H1 (cell line): ENCODE data around the gene FKBP1A. TPM values are rescaled to one million over a fixed set of nuclear protein-coding genes. Genes with fewer than 3 reads are reported as not detected.

Experiments used
- CTCF ChIA-PET: fragments of 300-600 bp; sonication (Branson Sonifier 250); formaldehyde crosslinking; loops from one replicate; lab custom pipeline; 2021; ENCODE audit not compliant: partially characterized antibody; lab: Charles Lee
- POLR2A ChIA-PET: fragments of 300-600 bp; sonication (Branson Sonifier 250); formaldehyde crosslinking; loops from one replicate; lab custom pipeline; 2021; ENCODE audit warnings: inconsistent platforms; ENCODE audit not compliant: partially characterized antibody; lab: Charles Lee
- DNase-seq, 2 experiments: peaks; one replicate each; pipeline versions ENCODE4 v3.0.0 to v3.0.0-alpha.2; 2010 to 2022; ENCODE audit warnings: low spot score in 2 of 2, low read depth in 1 of 2, mixed read lengths in 1 of 2
- FAIRE-seq: peaks from 2 replicates; lab custom pipeline; 2011; peaks lifted over from hg19 to GRCh38; lab: Jason Lieb, UNC
- H2AFZ ChIP-seq: 2 replicates; pipeline ENCODE4 v1.8.1; 2012; ENCODE audit warnings: low read length, inconsistent platforms
- H2AK5ac ChIP-seq: 2 replicates; pipeline ENCODE4 v1.6.1; 2013; ENCODE audit warnings: low read depth, low read length
- H2BK120ac ChIP-seq: replicated peaks from 2 replicates; pipeline ENCODE3; 2013; ENCODE audit warnings: low read depth, low read length, inconsistent platforms
- H2BK12ac ChIP-seq: 2 replicates; pipeline ENCODE4 v1.6.1; 2013; ENCODE audit warnings: low read depth, low read length
- H2BK15ac ChIP-seq: 2 replicates; pipeline ENCODE4 v1.6.1; 2013; ENCODE audit warnings: low read length
- H2BK20ac ChIP-seq: 2 replicates; pipeline ENCODE4 v1.6.1; 2013; ENCODE audit warnings: low read length
- H2BK5ac ChIP-seq: 2 replicates; pipeline ENCODE4 v1.6.1; 2013; ENCODE audit warnings: low read depth, low read length
- H3K14ac ChIP-seq: 2 replicates; pipeline ENCODE4 v1.6.1; 2013; ENCODE audit warnings: inconsistent platforms; ENCODE audit not compliant: insufficient read length
- H3K18ac ChIP-seq: 2 replicates; pipeline ENCODE4 v1.6.1; 2013; ENCODE audit warnings: low read length; ENCODE audit errors: extremely low read depth
- H3K23ac ChIP-seq: 2 replicates; pipeline ENCODE4 v1.6.1; 2013; ENCODE audit warnings: inconsistent platforms; ENCODE audit not compliant: insufficient read length
- H3K23me2 ChIP-seq: 2 replicates; pipeline ENCODE4 v1.6.1; 2013; ENCODE audit warnings: low read depth, low read length
- H3K27ac ChIP-seq: 2 replicates; pipeline ENCODE4 v1.6.1; 2011; ENCODE audit warnings: low read depth, low read length, inconsistent platforms
- H3K27me3 ChIP-seq, 4 experiments: replicated peaks in 1 of 4; 1 replicate in 1 of 4; 2 replicates in 3 of 4; pipeline versions ENCODE4 v1.6.1 to v1.8.1; 2011 to 2013; ENCODE audit warnings: low read length in 3 of 4, mild to moderate bottlenecking in 3 of 4, inconsistent platforms in 2 of 4, mixed read lengths in 2 of 4, moderate library complexity in 1 of 4; ENCODE audit not compliant: control insufficient read depth in 3 of 4, insufficient read depth in 3 of 4; ENCODE audit errors: extremely low read depth in 1 of 4
- H3K36me3 ChIP-seq, 4 experiments: 2 replicates each; pipeline versions ENCODE4 v1.6.1 to v1.8.1; 2011 to 2013; ENCODE audit warnings: mild to moderate bottlenecking in 4 of 4, low read length in 3 of 4, moderate library complexity in 2 of 4, control low read depth in 1 of 4, inconsistent platforms in 1 of 4; ENCODE audit not compliant: insufficient read depth in 4 of 4, control insufficient read depth in 2 of 4
- H3K4ac ChIP-seq: replicated peaks from 2 replicates; pipeline ENCODE3; 2013; ENCODE audit warnings: low read length, low read depth, mixed read lengths, inconsistent platforms; ENCODE audit not compliant: insufficient read length
- H3K4me1 ChIP-seq, 4 experiments: replicated peaks in 1 of 4; 1 replicate in 1 of 4; 2 replicates in 3 of 4; pipeline versions ENCODE4 v1.6.1 to v1.8.1; 2011 to 2013; ENCODE audit warnings: low read length in 3 of 4, inconsistent platforms in 2 of 4, mixed read lengths in 1 of 4; ENCODE audit not compliant: insufficient read depth in 4 of 4, control insufficient read depth in 3 of 4
- H3K4me2 ChIP-seq, 2 experiments: 2 replicates each; pipeline versions ENCODE4 v1.6.1 to v1.8.1; 2011 to 2013; ENCODE audit warnings: low read depth in 2 of 2, low read length in 2 of 2, control low read depth in 1 of 2, inconsistent platforms in 1 of 2, mild to moderate bottlenecking in 1 of 2; ENCODE audit not compliant: insufficient read depth in 1 of 2
- H3K4me3 ChIP-seq, 4 experiments: fragments of 200-600, 300-600 bp in 1 of 4; sonication (generic), shearing (Covaris generic), sonication (Bioruptor Twin) in 1 of 4; 2 replicates each; pipeline versions ENCODE4 v1.5.1 to v1.8.1; 2011 to 2016; ENCODE audit warnings: low read length in 4 of 4, low read depth in 3 of 4, control low read depth in 2 of 4, inconsistent platforms in 2 of 4, mild to moderate bottlenecking in 2 of 4, mixed read lengths in 1 of 4, moderate library complexity in 1 of 4; ENCODE audit not compliant: insufficient read depth in 2 of 4; ENCODE audit errors: extremely low read depth in 1 of 4
- H3K56ac ChIP-seq: replicated peaks from 2 replicates; pipeline ENCODE3; 2013; ENCODE audit warnings: low read depth, mild to moderate bottlenecking, mixed read lengths, low read length, inconsistent platforms; ENCODE audit not compliant: insufficient read length
- H3K79me1 ChIP-seq: 2 replicates; pipeline ENCODE4 v1.6.1; 2013; ENCODE audit warnings: low read depth, low read length, control low read depth
- H3K79me2 ChIP-seq, 2 experiments: 2 replicates each; pipeline versions ENCODE4 v1.6.1 to v1.8.1; 2012 to 2013; ENCODE audit warnings: low read length in 2 of 2, mild to moderate bottlenecking in 2 of 2, inconsistent platforms in 1 of 2; ENCODE audit not compliant: insufficient read depth in 2 of 2, control insufficient read depth in 1 of 2
- H3K9ac ChIP-seq, 4 experiments: replicated peaks in 1 of 4; 1 replicate in 1 of 4; 2 replicates in 3 of 4; pipeline versions ENCODE4 v1.6.1 to v1.8.1; 2011 to 2013; ENCODE audit warnings: low read depth in 3 of 4, low read length in 3 of 4, control low read depth in 2 of 4, mild to moderate bottlenecking in 2 of 4, moderate library complexity in 2 of 4, inconsistent platforms in 1 of 4; ENCODE audit errors: extremely low read depth in 1 of 4
- H3K9me3 ChIP-seq, 2 experiments: 2 replicates each; pipeline versions ENCODE4 v1.6.1 to v1.8.1; 2012 to 2013; ENCODE audit warnings: mild to moderate bottlenecking in 2 of 2, moderate library complexity in 2 of 2, control low read depth in 1 of 2, inconsistent platforms in 1 of 2, low read depth in 1 of 2, low read length in 1 of 2, mixed read lengths in 1 of 2; ENCODE audit not compliant: insufficient read depth in 2 of 2
- H4K20me1 ChIP-seq, 2 experiments: replicated peaks in 1 of 2; 2 replicates each; pipeline versions ENCODE3 to v1.8.1; 2011 to 2013; ENCODE audit warnings: inconsistent platforms in 2 of 2, low read length in 2 of 2, mild to moderate bottlenecking in 1 of 2; ENCODE audit not compliant: insufficient read depth in 2 of 2, control insufficient read depth in 1 of 2
- H4K5ac ChIP-seq: 2 replicates; pipeline ENCODE4 v1.6.1; 2013; ENCODE audit warnings: low read length, low read depth, mixed read lengths, inconsistent platforms; ENCODE audit not compliant: insufficient read length
- H4K8ac ChIP-seq: 2 replicates; pipeline ENCODE4 v1.8.0; 2013; ENCODE audit warnings: mild to moderate bottlenecking, moderate library complexity, low read length, inconsistent platforms; ENCODE audit not compliant: insufficient read depth; ENCODE audit errors: extremely low read depth
- H4K91ac ChIP-seq: replicated peaks from 2 replicates; pipeline ENCODE3; 2013; ENCODE audit warnings: low read length, mixed read lengths, inconsistent platforms; ENCODE audit not compliant: insufficient read length
- ATF2 ChIP-seq: IDR thresholded peaks from 2 replicates; pipeline ENCODE4 v1.6.1; 2012; ENCODE audit warnings: low read length, inconsistent platforms
- CREB1 ChIP-seq: IDR thresholded peaks from 2 replicates; pipeline ENCODE4 v1.6.1; 2012; ENCODE audit warnings: inconsistent platforms
- EP300 ChIP-seq, 2 experiments: IDR thresholded peaks; 1 replicate in 1 of 2; 2 replicates in 1 of 2; pipeline ENCODE4 v1.6.1; 2011 to 2012; ENCODE audit warnings: low read depth in 2 of 2, low read length in 2 of 2, mild to moderate bottlenecking in 2 of 2, borderline replicate concordance in 1 of 2, inconsistent platforms in 1 of 2, moderate library complexity in 1 of 2
- FOSL1 ChIP-seq: IDR thresholded peaks from 2 replicates; pipeline ENCODE4 v1.6.1; 2011; ENCODE audit warnings: mild to moderate bottlenecking, low read depth, low read length, moderate library complexity; ENCODE audit not compliant: insufficient read depth
- HDAC6 ChIP-seq: IDR thresholded peaks from one replicate; pipeline ENCODE4 v1.7.1; 2012; ENCODE audit warnings: low read depth, mild to moderate bottlenecking, inconsistent platforms, low read length, moderate library complexity
- KDM4A ChIP-seq: IDR thresholded peaks from one replicate; pipeline ENCODE4 v1.7.1; 2012; ENCODE audit warnings: low read depth, mild to moderate bottlenecking, moderate library complexity, low read length, inconsistent platforms; ENCODE audit not compliant: severe bottlenecking
- RBBP5 ChIP-seq: IDR thresholded peaks from 2 replicates; pipeline ENCODE4 v1.7.1; 2012; ENCODE audit warnings: low read depth, mild to moderate bottlenecking, inconsistent platforms, low read length, moderate library complexity, borderline replicate concordance
- SIX5 ChIP-seq: IDR thresholded peaks from 2 replicates; pipeline ENCODE4 v1.6.1; 2011; ENCODE audit warnings: mild to moderate bottlenecking, low read depth, low read length
- YY1 ChIP-seq: IDR thresholded peaks from 2 replicates; pipeline ENCODE4 v1.6.1; 2011; ENCODE audit warnings: low read depth, mild to moderate bottlenecking, low read length
- WGBS, 2 experiments: shearing (Covaris generic) in 1 of 2; methylation state at CpG; one replicate each; pipeline versions ENCODE4 v1.1.6 to v1.1.7; 2013 to 2015; ENCODE audit warnings: low lambda C conversion rate in 2 of 2, mixed read lengths in 2 of 2, inconsistent platforms in 1 of 2, low coverage in 1 of 2, missing lambda C conversion rate in 1 of 2; ENCODE audit not compliant: insufficient replicate concordance in 2 of 2, insufficient coverage in 1 of 2, insufficient read length in 1 of 2; ENCODE audit errors: extremely low coverage in 1 of 2, missing lambda C conversion rate in 1 of 2; 5-methylcytosine and 5-hydroxymethylcytosine counted together
- polyA plus RNA-seq, 7 experiments: library from polyadenylated mRNA; depleted of rRNA in 3 of 7; stranded (reverse) in 5 of 7; unstranded in 2 of 7; fragments of >200 nt in 5 of 7; fragments of 200-250 nt in 2 of 7; gene quantifications; 1 replicate in 5 of 7; 2 replicates in 1 of 7; 4 replicates in 1 of 7; pipeline versions ENCODE4 v1.2.1 to v1.2.3, GENCODE V29; 2011 to 2013; ENCODE audit warnings: missing spikeins in 2 of 7, mixed read lengths in 2 of 7
- total RNA-seq: library from RNA; stranded (reverse); fragmentation: NEBNext Ultra II Directional; extraction: Animal tissue kit (Norgen Biotek cat#: 25700); gene quantifications from 2 replicates; pipeline ENCODE4 v1.2.1, GENCODE V29; 2021

Gene FKBP1A
- total and polyA plus RNA-seq, 2 of the 8 experiments (the other 6 are each of a cell fraction or from before 2014, with no cell fraction given) = 250 to 685 TPM

DNA sequence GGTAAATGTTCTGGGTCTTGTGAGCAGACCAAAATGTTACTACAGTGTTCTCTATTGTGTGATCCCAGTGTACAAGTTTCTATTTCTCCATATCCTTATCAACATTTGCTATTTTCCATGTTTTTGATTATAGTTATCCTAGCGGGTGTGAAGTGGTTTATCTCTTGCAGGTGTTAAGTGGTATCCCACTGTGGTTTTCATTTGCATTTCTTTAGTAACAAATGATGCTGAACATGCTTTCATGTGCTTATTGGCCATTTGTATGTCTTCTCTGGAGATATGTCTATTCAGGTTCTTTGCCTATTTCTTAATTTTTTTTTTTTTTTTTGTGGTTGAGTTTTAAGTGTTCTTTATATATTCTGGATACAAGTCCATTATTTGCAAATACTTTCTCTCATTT is 38.3 kb upstream of the FKBP1A start:
- Histone ChIP-seq H3K4me3 (0 out of 8 replicates have a peak overlapping the region, but pooled peaks of 1 of the 4 experiments have one; percentile 7), H3K27ac (no peak overlapping the region), H2BK120ac (no peak overlapping the region), H3K9me3 (peaks cover 15 to 27% of the 10 kb centered on the region in 2 experiments), H3K27me3 (no peaks in the 10 kb centered on the region), H3K14ac (no peak overlapping the region), H3K79me1 (no peaks in the 10 kb centered on the region), H2AFZ (no peak overlapping the region), H3K4ac (no peak overlapping the region), H4K20me1 (no peaks in the 10 kb centered on the region), H2AK5ac (no peak overlapping the region), H4K8ac (no peak overlapping the region), H3K4me2 (no peak overlapping the region), H4K91ac (no peak overlapping the region), H3K9ac (no peak overlapping the region), H3K23me2 (no peaks in the 10 kb centered on the region), H2BK5ac (no peak overlapping the region), H2BK15ac (no peak overlapping the region), H3K56ac (no peak overlapping the region), H3K36me3 (peaks cover 0 to 16% (median 0%) of the 10 kb centered on the region in 4 experiments; a peak in 2 of 8 replicates), H2BK12ac (no peak overlapping the region), H3K79me2 (no peaks in the 10 kb centered on the region), H2BK20ac (no peak overlapping the region), H3K4me1 (peaks cover 5 to 18% (median 10%) of the 10 kb centered on the region in 4 experiments; a peak in 6 of 7 replicates), H3K23ac (no peak overlapping the region), H3K18ac (no peak overlapping the region), H4K5ac (no peak overlapping the region)
- WGBS, 2 experiments = 55% methylated on average over 1 of the region's 1 CpG; no CpG with 5 or more reads in 1 of the 2 experiments
- DNase-seq (no peak), FAIRE-seq (no peak)
- CTCF ChIA-PET = no interaction called here
- POLR2A ChIA-PET = no interaction called here
- TF ChIP-seq SIX5 = no peak
- TF ChIP-seq ATF2 = no peak
- TF ChIP-seq RBBP5 = no peak
- TF ChIP-seq EP300 (IDR thresholded peaks at IDR 0.05; ENCODE audit: borderline replicate concordance in 1 of 2, low read depth in 2 of 2, low read length in 2 of 2) = no peak
- TF ChIP-seq YY1 = no peak
- TF ChIP-seq HDAC6 = no peak
- TF ChIP-seq CREB1 = no peak
- no peak for TF ChIP-seq KDM4A
- no peak for TF ChIP-seq FOSL1
